Occipital lobe (tissue), 3 donors: ENCODE results near the gene ERCC6L. TPM values are rescaled to one million over a fixed set of nuclear protein-coding genes. Genes with fewer than 3 reads are reported as not detected.

Experiments
- DNase-seq: peaks from one replicate; lab custom pipeline; 2025; lab: John Stamatoyannopoulos, UW
- small RNA-seq: library from RNA; depleted of rRNA; stranded (forward); fragments of <200 nt; gene quantifications from one replicate; pipeline ENCODE3, GENCODE V24; 2014
- total RNA-seq: library from RNA; depleted of rRNA; stranded (reverse); fragments of >200 nt; gene quantifications from one replicate; pipeline ENCODE4 v1.2.3, GENCODE V29; 2014

Gene ERCC6L
- total RNA-seq, 1 donor from 2014 or later, result 0.62 TPM

DNA sequence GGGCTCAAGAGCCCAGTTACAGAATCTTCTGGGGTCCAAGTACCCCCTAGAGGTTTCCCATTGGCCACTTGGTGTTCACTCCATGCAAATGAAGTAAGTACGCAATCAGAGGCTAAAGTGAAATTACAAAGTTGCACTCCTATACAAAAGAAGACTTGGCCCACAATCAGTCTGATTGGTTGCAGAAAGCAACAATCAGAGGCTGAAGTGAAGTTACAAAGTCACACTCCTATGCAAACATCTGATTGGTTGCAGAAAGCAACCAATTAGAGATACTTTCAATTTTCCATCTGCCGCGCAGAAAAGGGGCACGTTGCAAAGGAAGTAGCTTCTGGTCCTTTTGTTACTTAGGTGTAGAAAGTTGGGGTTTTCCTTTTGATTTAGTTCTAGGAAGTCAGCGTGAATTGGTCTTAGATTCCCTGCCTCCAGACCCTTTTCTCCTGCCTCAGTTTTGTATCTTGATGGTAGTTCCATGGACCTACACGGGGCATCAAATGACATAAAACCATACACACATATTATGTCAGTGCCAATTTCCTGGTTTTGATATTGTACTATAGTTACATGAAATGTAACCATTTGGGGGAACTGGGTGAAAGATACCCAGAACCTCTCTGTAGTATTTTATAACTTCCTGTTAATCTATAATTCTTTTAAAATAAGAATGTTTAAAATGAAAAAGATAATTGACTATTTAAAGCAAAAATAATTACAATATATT, 69.7 kb downstream of the ERCC6L start:
- DNase-seq, result no peak

DNA sequence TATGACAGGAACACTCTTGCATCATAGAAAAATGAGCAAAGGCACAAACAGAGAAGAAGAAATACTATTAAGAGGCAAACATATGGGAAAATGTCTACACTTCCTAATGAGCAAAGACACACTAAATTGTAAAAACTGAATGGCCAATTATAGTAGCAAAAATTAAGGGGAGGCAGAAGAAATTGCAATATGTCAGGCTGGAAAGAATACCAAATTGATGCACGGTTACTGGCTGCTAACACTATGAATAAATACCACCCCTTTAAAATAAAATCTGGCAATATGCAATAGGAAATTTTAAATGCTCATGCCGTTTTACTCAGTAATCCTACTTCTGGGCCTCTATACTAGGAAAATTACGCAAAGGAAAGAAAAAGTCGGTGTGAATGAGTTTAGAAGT, 73.3 kb downstream of the ERCC6L start:
- DNase-seq, result no peak

DNA sequence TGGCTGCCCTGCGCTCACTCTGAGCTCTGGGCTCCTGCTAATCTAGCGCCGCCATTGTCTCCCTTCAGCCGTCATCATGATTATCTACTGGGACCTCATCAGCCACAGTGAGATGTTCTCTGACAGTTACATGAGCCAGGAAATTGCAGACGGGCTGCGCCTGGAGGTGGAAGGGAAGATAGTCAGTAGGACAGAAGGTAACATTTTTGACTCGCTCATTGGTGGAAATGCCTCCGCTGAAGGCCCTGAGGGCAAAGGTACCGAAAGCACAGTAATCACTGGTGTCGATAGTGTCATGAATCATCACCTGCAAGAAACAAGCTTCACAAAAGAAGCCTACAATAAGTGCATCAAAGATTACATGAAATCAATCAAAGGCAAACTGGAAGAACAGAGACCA, 79.1 kb downstream of the ERCC6L start:
- no peak for DNase-seq

DNA sequence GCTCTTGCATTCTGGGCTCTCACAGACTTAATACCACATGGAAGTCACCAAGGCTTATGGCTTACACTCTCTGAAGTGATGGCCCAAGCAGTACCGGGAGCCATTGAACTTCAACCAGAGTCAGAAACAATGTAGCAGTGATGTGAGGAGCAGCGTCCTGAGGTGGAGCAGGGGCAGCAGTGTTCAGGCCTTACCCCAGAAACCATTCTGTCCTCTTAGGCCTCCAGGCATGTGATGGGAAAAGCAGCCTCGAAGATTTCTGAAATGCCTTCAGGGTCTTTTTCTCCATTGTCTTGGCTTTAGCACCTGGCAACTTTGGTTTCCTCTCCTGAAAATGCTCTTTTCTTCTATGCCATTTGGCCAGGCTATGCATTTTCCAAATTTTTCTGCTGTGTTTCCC, 80.1 kb downstream of the ERCC6L start:
- no peak for DNase-seq

Small RNA genes lying within 50 kb of the gene (small RNA-seq; reads per million reads assigned to genes)
- gene RF00019, result not detected

Other genes starting within 250 kb of the ERCC6L start
- 3.4 TPM for gene RTL5, start 107.1 kb downstream of the ERCC6L start, total RNA-seq
- 13.7 TPM for gene PIN4, start 57.3 kb downstream of the ERCC6L start, total RNA-seq
- 1,323 TPM for gene RPS4X, start 38.2 kb upstream of the ERCC6L start, total RNA-seq
- gene CITED1, start 66.9 kb upstream of the ERCC6L start, total RNA-seq, result 3.0 TPM